ENCODE data around the gene EBPL.

- no peak for TF ChIP-seq CTCF (IDR thresholded peaks at IDR 0.05)
- TF ChIP-seq POLR2A (IDR thresholded peaks at IDR 0.05): no peak
- TF ChIP-seq EP300 (IDR thresholded peaks at IDR 0.05; ENCODE audit: low read depth): no peak
These were observed 35.4 kb downstream of the EBPL start for GRCh38 chr13:49655906-49656305.
